Kidney (tissue), 14 donors: ENCODE results near the gene TCEANC2. TPM values are rescaled to one million over a fixed set of nuclear protein-coding genes. Genes with fewer than 3 reads are reported as not detected.

Experiments used
- DNase-seq, 5 donors: peaks; one replicate each; pipeline ENCODE4 v3.0.0-alpha.2; 2013 to 2020
- FAIRE-seq: peaks from 2 replicates; lab custom pipeline; 2012; peaks lifted over from hg19 to GRCh38; lab: Jason Lieb, UNC
- H3K27ac ChIP-seq, 2 donors: one replicate each; pipeline ENCODE4 v1.7.0; 2013; ENCODE audit warnings: low read depth in 2 of 2, low read length in 2 of 2, inconsistent platforms in 1 of 2
- H3K27me3 ChIP-seq: one replicate; pipeline ENCODE4 v1.7.1; 2013; ENCODE audit warnings: low read length, inconsistent platforms; ENCODE audit not compliant: control insufficient read depth, insufficient read depth
- H3K36me3 ChIP-seq, 3 donors: one replicate each; pipeline versions ENCODE4 v1.7.0 to v1.7.1; 2013; ENCODE audit warnings: low read length in 3 of 3, control low read depth in 1 of 3, inconsistent platforms in 1 of 3; ENCODE audit not compliant: insufficient read depth in 3 of 3, control insufficient read depth in 2 of 3
- H3K4me1 ChIP-seq, 3 donors: one replicate each; pipeline versions ENCODE4 v1.7.0 to v1.7.1; 2013; ENCODE audit warnings: low read length in 3 of 3, inconsistent platforms in 1 of 3, low read depth in 1 of 3; ENCODE audit not compliant: control insufficient read depth in 2 of 3, insufficient read depth in 2 of 3
- H3K4me3 ChIP-seq, 3 donors: one replicate each; pipeline versions ENCODE4 v1.7.0 to v1.8.1; 2013; ENCODE audit warnings: low read length in 3 of 3, control low read depth in 1 of 3, inconsistent platforms in 1 of 3
- H3K9ac ChIP-seq, 3 donors: one replicate each; pipeline versions ENCODE4 v1.7.0 to v1.7.1; 2013; ENCODE audit warnings: low read length in 3 of 3, control low read depth in 1 of 3, inconsistent platforms in 1 of 3
- H3K9me3 ChIP-seq, 3 donors: one replicate each; pipeline versions ENCODE4 v1.7.0 to v1.7.1; 2013; ENCODE audit warnings: low read length in 3 of 3, control low read depth in 1 of 3, inconsistent platforms in 1 of 3; ENCODE audit not compliant: control insufficient read depth in 2 of 3, insufficient read depth in 1 of 3
- intact Hi-C: fragments of 100-400 bp; cut with DNase I; formaldehyde crosslinking; loops from one replicate; pipeline ENCODE4 v1.11.1; 2022
- polyA plus RNA-seq: library from polyadenylated mRNA; stranded (reverse); fragments of 350-450 nt; fragmentation: Illumina TruSeq; extraction: RNeasy Lipid Tissue Mini Kit (QIAGEN cat#74804); gene quantifications from one replicate; pipeline ENCODE4 v1.2.3, GENCODE V29; 2014; ENCODE audit warnings: low read depth, low replicate concordance; ENCODE audit not compliant: insufficient read depth
- total RNA-seq: library from RNA; stranded (reverse); fragmentation: NEBNext Ultra II Directional; extraction: Animal tissue kit (Norgen Biotek cat#: 25700); gene quantifications from one replicate; pipeline ENCODE4 v1.2.1, GENCODE V29; 2021
- TF ChIP-seq, protein P1 (sequence below): IDR thresholded peaks from 3 replicates; pipeline ENCODE4 v1.5.1; 2012; ENCODE audit warnings: mild to moderate bottlenecking, moderate library complexity, borderline replicate concordance; ENCODE audit not compliant: insufficient read depth; ENCODE audit errors: extremely low read depth
- donor health status: control.
- donor health status: control.
- donor health status: control.
- donor health status: control.
- donor health status: control.
- donor health status: DM: yes; HTN: yes; CAD: no.
- donor health status: Normal renal cell carcinoma (clear cell type).

TCEANC2 gene
- total and polyA plus RNA-seq, 2 donors from 2014 or later = 3.1 to 5.1 TPM

GRCh38 chr1:54114955-54115354 is 61.5 kb downstream of the TCEANC2 start:
- Histone ChIP-seq H3K4me1 (peaks cover 0 to 4% (median 0%) of the 10 kb centered on the region in 3 donors), H3K36me3 (no peaks in the 10 kb centered on the region), H3K27me3 (no peaks in the 10 kb centered on the region), H3K9ac (no peak overlapping the region), H3K27ac (no peak overlapping the region), H3K9me3 (peaks cover 0 to 1% (median 0%) of the 10 kb centered on the region in 3 donors), H3K4me3 (no peak overlapping the region)
- TF ChIP-seq, protein P1, sequence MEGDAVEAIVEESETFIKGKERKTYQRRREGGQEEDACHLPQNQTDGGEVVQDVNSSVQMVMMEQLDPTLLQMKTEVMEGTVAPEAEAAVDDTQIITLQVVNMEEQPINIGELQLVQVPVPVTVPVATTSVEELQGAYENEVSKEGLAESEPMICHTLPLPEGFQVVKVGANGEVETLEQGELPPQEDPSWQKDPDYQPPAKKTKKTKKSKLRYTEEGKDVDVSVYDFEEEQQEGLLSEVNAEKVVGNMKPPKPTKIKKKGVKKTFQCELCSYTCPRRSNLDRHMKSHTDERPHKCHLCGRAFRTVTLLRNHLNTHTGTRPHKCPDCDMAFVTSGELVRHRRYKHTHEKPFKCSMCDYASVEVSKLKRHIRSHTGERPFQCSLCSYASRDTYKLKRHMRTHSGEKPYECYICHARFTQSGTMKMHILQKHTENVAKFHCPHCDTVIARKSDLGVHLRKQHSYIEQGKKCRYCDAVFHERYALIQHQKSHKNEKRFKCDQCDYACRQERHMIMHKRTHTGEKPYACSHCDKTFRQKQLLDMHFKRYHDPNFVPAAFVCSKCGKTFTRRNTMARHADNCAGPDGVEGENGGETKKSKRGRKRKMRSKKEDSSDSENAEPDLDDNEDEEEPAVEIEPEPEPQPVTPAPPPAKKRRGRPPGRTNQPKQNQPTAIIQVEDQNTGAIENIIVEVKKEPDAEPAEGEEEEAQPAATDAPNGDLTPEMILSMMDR = no peak
- intact Hi-C loops = no loop called here
- FAIRE-seq (no peak), DNase-seq (peak in 4 of 5 donors; percentile 62 to 76 (median 75))

GRCh38 chr1:54115520-54115919 is 62.1 kb downstream of the TCEANC2 start:
- TF ChIP-seq, protein P1 = no peak
- no peaks in the 10 kb centered on the region for H3K27me3 ChIP-seq
- H3K4me1 ChIP-seq = peaks cover 0 to 4% (median 0%) of the 10 kb centered on the region in 3 donors
- DNase-seq = no peak
- FAIRE-seq = no peak
- intact Hi-C loops = no loop called here
- H3K27ac ChIP-seq = no peak overlapping the region
- H3K9ac ChIP-seq = no peak overlapping the region
- no peaks in the 10 kb centered on the region for H3K36me3 ChIP-seq
- no peak overlapping the region for H3K4me3 ChIP-seq
- H3K9me3 ChIP-seq = peaks cover 0 to 2% (median 0%) of the 10 kb centered on the region in 3 donors

- peaks cover 0 to 9% (median 0%) of the 10 kb centered on the region in 3 donors for H3K4me1 ChIP-seq
- no peak overlapping the region for H3K4me3 ChIP-seq
- TF ChIP-seq, protein P1 = no peak
- FAIRE-seq (no peak), DNase-seq (peak in 4 of 5 donors; percentile 50 to 69 (median 64))
- H3K27ac ChIP-seq = no peak overlapping the region
- intact Hi-C loops = no loop called here
- no peaks in the 10 kb centered on the region for H3K27me3 ChIP-seq
- H3K9me3 ChIP-seq = peaks cover 0 to 2% (median 0%) of the 10 kb centered on the region in 3 donors
- no peak overlapping the region for H3K9ac ChIP-seq
- no peaks in the 10 kb centered on the region for H3K36me3 ChIP-seq
Measured at GRCh38 chr1:54117815-54118563, 64.6 kb downstream of the TCEANC2 start.
